CD4-positive, alpha-beta T cell treated with Interleukin-15 for 1 hour (primary cell): ENCODE measurements around the gene PRR5L.

Source experiments
- DNase-seq: peaks from one replicate; pipeline ENCODE4 v3.0.0-alpha.2; 2020

The PRR5L gene

GRCh38 chr11:36447514-36447913, 151.4 kb downstream of the PRR5L start:
- no peak for DNase-seq

GRCh38 chr11:36447947-36448346, 151.9 kb downstream of the PRR5L start:
- DNase-seq = no peak

- DNase-seq = no peak
Observed at GRCh38 chr11:36449561-36450096, 153.5 kb downstream of the PRR5L start.

GRCh38 chr11:36450110-36450572, 154.1 kb downstream of the PRR5L start:
- no peak for DNase-seq

- no peak for DNase-seq
Observed at GRCh38 chr11:36451045-36451444, 155.0 kb downstream of the PRR5L start.

- DNase-seq = no peak
Observed at GRCh38 chr11:36451681-36452080, 155.6 kb downstream of the PRR5L start.

- DNase-seq = no peak
Observed at GRCh38 chr11:36452236-36452940, 156.3 kb downstream of the PRR5L start.

GRCh38 chr11:36452961-36453360, 156.9 kb downstream of the PRR5L start:
- no peak for DNase-seq

- peak; percentile 40 for DNase-seq
Observed at GRCh38 chr11:36453678-36454077, 157.6 kb downstream of the PRR5L start.

GRCh38 chr11:36454551-36454940, 158.5 kb downstream of the PRR5L start:
- no peak for DNase-seq

- no peak for DNase-seq
Observed at GRCh38 chr11:36454941-36455631, 159.0 kb downstream of the PRR5L start.

GRCh38 chr11:36455658-36456111, 159.6 kb downstream of the PRR5L start:
- DNase-seq = no peak

GRCh38 chr11:36456156-36456555, 160.1 kb downstream of the PRR5L start:
- no peak for DNase-seq

GRCh38 chr11:36458129-36458915, 162.2 kb downstream of the PRR5L start:
- no peak for DNase-seq

GRCh38 chr11:36459046-36459445, 163.0 kb downstream of the PRR5L start:
- no peak for DNase-seq

GRCh38 chr11:36460220-36460619, 164.1 kb downstream of the PRR5L start:
- no peak for DNase-seq

GRCh38 chr11:36462321-36462720, 166.2 kb downstream of the PRR5L start:
- no peak for DNase-seq

- no peak for DNase-seq
Observed at GRCh38 chr11:36463781-36464180, 167.7 kb downstream of the PRR5L start.

- no peak for DNase-seq
Observed at GRCh38 chr11:36464720-36465119, 168.6 kb downstream of the PRR5L start.

- no peak for DNase-seq
Observed at GRCh38 chr11:36465449-36466163, 169.5 kb downstream of the PRR5L start.

GRCh38 chr11:36467012-36467411, 170.9 kb downstream of the PRR5L start:
- no peak for DNase-seq

GRCh38 chr11:36467916-36468315, 171.8 kb downstream of the PRR5L start:
- DNase-seq = no peak

- DNase-seq = no peak
Observed at GRCh38 chr11:36469063-36469462, 173.0 kb downstream of the PRR5L start.
